ENCODE data around the gene SNX8. TPM values are rescaled to one million over a fixed set of nuclear protein-coding genes. Genes with fewer than 3 reads are reported as not detected.

The SNX8 gene
- total and polyA plus RNA-seq, 2 of the 4 experiments (the other 2 are of a cell fraction): 7.7 to 55.9 TPM

DNA sequence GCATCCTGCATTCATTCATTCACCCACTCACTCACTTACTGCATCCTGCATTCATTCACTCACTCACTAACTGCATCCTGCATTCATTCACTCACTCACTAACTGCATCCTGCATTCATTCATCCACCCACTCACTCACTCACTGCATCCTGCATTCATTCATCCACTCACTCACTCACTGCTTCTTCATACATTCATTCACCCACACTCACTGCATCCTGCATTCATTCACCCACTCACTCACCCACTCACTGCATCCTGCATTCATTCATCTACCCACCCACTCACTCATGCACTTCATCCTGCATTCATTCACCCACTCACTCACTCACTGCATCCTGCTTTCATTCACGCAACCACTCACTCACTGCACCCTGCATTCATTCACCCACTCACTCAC lies 1.5 kb upstream of the SNX8 start:
- Histone ChIP-seq H2AK9ac (replicated peaks; ENCODE audit: low read depth, low read length, poor library complexity) (no peak overlapping the region), H3K27me3 (ENCODE audit: control insufficient read depth, insufficient read depth, low read length) (peaks cover 2% of the 10 kb centered on the region; the same call in 1 of the 2 replicates), H4K20me1 (ENCODE audit: insufficient read depth, low read length) (no peaks in the 10 kb centered on the region), H2AFZ (replicated peaks; ENCODE audit: low read length, poor library complexity) (no peak overlapping the region), H3K14ac (replicated peaks; ENCODE audit: low read depth, low read length) (no peak overlapping the region), H3K79me1 (ENCODE audit: low read depth in 1 of 2, low read length in 2 of 2) (peaks cover 15 to 26% of the 10 kb centered on the region in 2 experiments), H3K18ac (ENCODE audit: low read depth, low read length) (no peak overlapping the region), H3K4me2 (ENCODE audit: low read depth, low read length) (no peak overlapping the region), H4K91ac (ENCODE audit: insufficient read depth, low read depth, low read length) (no peak overlapping the region), H3K23ac (ENCODE audit: low read depth, low read length) (no peak overlapping the region), H3K4me3 (ENCODE audit: insufficient read depth, low read depth, low read length) (no peak overlapping the region), H2BK20ac (ENCODE audit: low read depth, low read length) (no peak overlapping the region), H3K56ac (ENCODE audit: extremely low read depth, insufficient read depth, low read length) (no peak overlapping the region), H3K27ac (ENCODE audit: insufficient read depth, low read length) (no peak overlapping the region), H3K9me1 (ENCODE audit: insufficient read depth, low read length) (peaks cover 9% of the 10 kb centered on the region), H4K8ac (ENCODE audit: low read depth in 2 of 2, low read length in 2 of 2) (no peak overlapping the region), H4K5ac (ENCODE audit: low read depth, low read length) (no peak overlapping the region), H3K9me3 (ENCODE audit: control insufficient read depth, insufficient read depth, low read length) (no peaks in the 10 kb centered on the region), H3K9ac (ENCODE audit: low read depth, low read length) (no peak overlapping the region), H3K36me3 (ENCODE audit: control insufficient read depth, insufficient read depth, low read length) (no peaks in the 10 kb centered on the region), H2BK5ac (ENCODE audit: low read depth, low read length, poor library complexity, severe bottlenecking) (no peak overlapping the region), H3K4ac (ENCODE audit: low read depth, low read length) (no peak overlapping the region), H2BK15ac (ENCODE audit: low read depth, low read length) (no peak overlapping the region), H2BK120ac (ENCODE audit: low read depth, low read length) (no peak overlapping the region), H2AK5ac (ENCODE audit: low read depth, low read length) (no peak overlapping the region; the same call in 1 of the 2 replicates), H3K4me1 (ENCODE audit: control insufficient read depth, insufficient read depth, low read length) (no peaks in the 10 kb centered on the region)
- no TSS peak for BruUV-seq (replicated peaks)
- intact Hi-C loops (cut with micrococcal nuclease) (no loop called here), dilution Hi-C loops (cut with HindIII; ENCODE audit: low sequenced_read_pairs, unreplicated experiment) (no loop called here), in situ Hi-C loops (cut with MboI; ENCODE audit: low sequenced_read_pairs) (no loop called here)
- CTCF ChIA-PET: no interaction called here
- no peak for ATAC-seq (ENCODE audit: low read depth)
- POLR2A ChIA-PET (ENCODE audit: unreplicated experiment): no interaction called here
- WGBS, 2 experiments (ENCODE audit: extremely low coverage in 2 of 2, insufficient read length in 1 of 2): 100% methylated on average over 1 of the region's 1 CpG; no CpG with 5 or more reads in 1 of the 2 experiments
- DNase-seq: no peak
- TF ChIP-seq RAD21 (IDR thresholded peaks at IDR 0.05; ENCODE audit: low read length) (no peak), MXI1 (IDR thresholded peaks at IDR 0.05; ENCODE audit: borderline replicate concordance, low read depth, low read length) (no peak), RFX5 (IDR thresholded peaks at IDR 0.05; ENCODE audit: low read depth, low read length) (no peak), MAZ (IDR thresholded peaks at IDR 0.05; ENCODE audit: borderline replicate concordance, low read depth, low read length) (no peak), RCOR1 (IDR thresholded peaks at IDR 0.05; ENCODE audit: insufficient replicate concordance, low read length) (no peak), NFE2L2 (IDR thresholded peaks at IDR 0.05; ENCODE audit: low read depth, low read length) (no peak), SMC3 (IDR thresholded peaks at IDR 0.05; ENCODE audit: low read depth, low read length) (no peak), POLR2A (IDR thresholded peaks at IDR 0.05; ENCODE audit: low read depth, low read length) (no peak), CEBPB (IDR thresholded peaks at IDR 0.05; ENCODE audit: low read depth, low read length) (no peak)
- TF ChIP-seq, protein P1, sequence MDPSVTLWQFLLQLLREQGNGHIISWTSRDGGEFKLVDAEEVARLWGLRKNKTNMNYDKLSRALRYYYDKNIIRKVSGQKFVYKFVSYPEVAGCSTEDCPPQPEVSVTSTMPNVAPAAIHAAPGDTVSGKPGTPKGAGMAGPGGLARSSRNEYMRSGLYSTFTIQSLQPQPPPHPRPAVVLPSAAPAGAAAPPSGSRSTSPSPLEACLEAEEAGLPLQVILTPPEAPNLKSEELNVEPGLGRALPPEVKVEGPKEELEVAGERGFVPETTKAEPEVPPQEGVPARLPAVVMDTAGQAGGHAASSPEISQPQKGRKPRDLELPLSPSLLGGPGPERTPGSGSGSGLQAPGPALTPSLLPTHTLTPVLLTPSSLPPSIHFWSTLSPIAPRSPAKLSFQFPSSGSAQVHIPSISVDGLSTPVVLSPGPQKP (IDR thresholded peaks at IDR 0.05; ENCODE audit: borderline replicate concordance, low read depth, low read length): no peak

All from IMR-90 (cell line).